ENCODE measurements around the gene IL36A. TPM values are rescaled to one million over a fixed set of nuclear protein-coding genes. Genes with fewer than 3 reads are reported as not detected.
A peak's percentile ranks its signal among the peaks of the same experiment; 100 is the strongest.

Gene IL36A
- total RNA-seq, 2 donors from 2014 or later: not detected

GRCh38 chr2:112995346-112995920, 9.8 kb upstream of the IL36A start:
- peak overlapping the region in 1 of 2 donors; percentile 62 for H3K27ac Mint-ChIP-seq
- peaks cover 17 to 36% of the 10 kb centered on the region in 2 donors for H3K9me3 Mint-ChIP-seq
- peaks cover 22 to 33% of the 10 kb centered on the region in 2 donors for H3K36me3 Mint-ChIP-seq
- DNase-seq (ENCODE audit: low spot score in 2 of 2) (no peak), ATAC-seq (peak; percentile 20 to 24)

GRCh38 chr2:112996635-112997034, 8.6 kb upstream of the IL36A start:
- ATAC-seq: peak; percentile 96 to 98
- H3K9me3 Mint-ChIP-seq: peaks cover 28 to 39% of the 10 kb centered on the region in 2 donors
- H3K36me3 Mint-ChIP-seq: peaks cover 34 to 45% of the 10 kb centered on the region in 2 donors
- no peak overlapping the region for H3K27ac Mint-ChIP-seq
- DNase-seq (ENCODE audit: low spot score in 2 of 2): peak; percentile 54 to 67

DNA sequence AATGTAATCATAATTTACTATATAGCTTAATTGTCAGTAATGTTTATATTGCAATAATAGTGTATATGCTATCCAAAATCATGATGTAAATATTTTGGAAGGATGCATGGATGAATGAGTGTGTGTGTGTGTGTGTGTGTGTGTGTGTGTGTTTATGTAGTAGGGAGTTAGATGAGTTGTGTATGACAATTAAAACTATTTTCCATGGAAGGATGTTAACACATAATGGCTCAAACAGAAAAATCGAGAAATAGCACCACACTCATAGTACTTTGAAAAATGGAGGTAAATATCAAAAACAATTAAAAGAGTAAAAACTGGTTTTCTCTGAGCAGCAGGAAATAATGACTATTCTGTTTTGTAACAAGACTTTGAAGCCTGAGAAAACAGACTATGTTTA, 8.1 kb upstream of the IL36A start:
- Mint-ChIP-seq H3K27ac (no peak overlapping the region), H3K9me3 (peaks cover 27 to 41% of the 10 kb centered on the region in 2 donors), H3K36me3 (peaks cover 31 to 43% of the 10 kb centered on the region in 2 donors)
- ATAC-seq: peak in 1 of 2 donors; percentile 4
- no peak for DNase-seq (ENCODE audit: low spot score in 2 of 2)

GRCh38 chr2:113000436-113000835, 4.8 kb upstream of the IL36A start:
- peaks cover 23 to 42% of the 10 kb centered on the region in 2 donors for H3K36me3 Mint-ChIP-seq
- H3K27ac Mint-ChIP-seq: no peak overlapping the region
- H3K9me3 Mint-ChIP-seq: peaks cover 20 to 29% of the 10 kb centered on the region in 2 donors
- DNase-seq (ENCODE audit: low spot score in 2 of 2): no peak
- no peak for ATAC-seq

- Mint-ChIP-seq H3K27ac (no peak overlapping the region), H3K36me3 (peaks cover 23 to 42% of the 10 kb centered on the region in 2 donors), H3K9me3 (peaks cover 20 to 33% of the 10 kb centered on the region in 2 donors)
- ATAC-seq (no peak), DNase-seq (ENCODE audit: low spot score in 2 of 2) (no peak)
These were observed 2.6 kb upstream of the IL36A start for GRCh38 chr2:113002677-113003076.

- no peak for ATAC-seq
- H3K27ac Mint-ChIP-seq: no peak overlapping the region
- DNase-seq (ENCODE audit: low spot score in 2 of 2): no peak
- H3K9me3 Mint-ChIP-seq: peaks cover 0 to 13% of the 10 kb centered on the region in 2 donors
- H3K36me3 Mint-ChIP-seq: peaks cover 5 to 6% of the 10 kb centered on the region in 2 donors
These were observed 2.0 kb downstream of the IL36A start for GRCh38 chr2:113007250-113007649.

DNA sequence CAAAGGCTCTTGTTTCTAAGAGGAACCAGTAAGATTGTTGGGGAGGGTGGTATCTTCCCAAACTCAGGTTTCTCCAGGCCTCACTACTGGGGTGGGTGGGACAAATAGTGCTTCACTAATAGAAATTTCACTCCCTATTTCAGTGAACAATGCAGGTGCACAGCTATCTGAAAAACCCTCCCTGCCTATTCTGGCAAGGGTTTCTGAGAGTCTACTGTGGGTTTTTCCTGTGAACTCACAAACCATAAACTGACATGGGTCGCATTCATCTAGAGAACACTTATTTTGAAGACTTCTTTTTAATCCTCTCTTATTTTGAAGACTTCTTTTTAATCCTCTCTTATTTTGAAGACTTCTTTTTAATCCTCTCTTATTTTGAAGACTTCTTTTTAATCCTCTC, 4.4 kb downstream of the IL36A start:
- Mint-ChIP-seq H3K36me3 (peaks cover 0 to 6% of the 10 kb centered on the region in 2 donors), H3K27ac (no peak overlapping the region), H3K9me3 (peaks cover 0 to 13% of the 10 kb centered on the region in 2 donors)
- no peak for ATAC-seq
- DNase-seq (ENCODE audit: low spot score in 2 of 2): no peak

- peaks cover 0 to 6% of the 10 kb centered on the region in 2 donors for H3K36me3 Mint-ChIP-seq
- no peak for ATAC-seq
- no peak for DNase-seq (ENCODE audit: low spot score in 2 of 2)
- peaks cover 0 to 13% of the 10 kb centered on the region in 2 donors for H3K9me3 Mint-ChIP-seq
- no peak overlapping the region for H3K27ac Mint-ChIP-seq
These were observed 4.8 kb downstream of the IL36A start for GRCh38 chr2:113010088-113010487.

- Mint-ChIP-seq H3K36me3 (peaks cover 0 to 6% of the 10 kb centered on the region in 2 donors), H3K9me3 (peaks cover 0 to 9% of the 10 kb centered on the region in 2 donors), H3K27ac (no peak overlapping the region)
- ATAC-seq (no peak), DNase-seq (ENCODE audit: low spot score in 2 of 2) (no peak)
These were observed 5.8 kb downstream of the IL36A start for GRCh38 chr2:113011108-113011507.

DNA sequence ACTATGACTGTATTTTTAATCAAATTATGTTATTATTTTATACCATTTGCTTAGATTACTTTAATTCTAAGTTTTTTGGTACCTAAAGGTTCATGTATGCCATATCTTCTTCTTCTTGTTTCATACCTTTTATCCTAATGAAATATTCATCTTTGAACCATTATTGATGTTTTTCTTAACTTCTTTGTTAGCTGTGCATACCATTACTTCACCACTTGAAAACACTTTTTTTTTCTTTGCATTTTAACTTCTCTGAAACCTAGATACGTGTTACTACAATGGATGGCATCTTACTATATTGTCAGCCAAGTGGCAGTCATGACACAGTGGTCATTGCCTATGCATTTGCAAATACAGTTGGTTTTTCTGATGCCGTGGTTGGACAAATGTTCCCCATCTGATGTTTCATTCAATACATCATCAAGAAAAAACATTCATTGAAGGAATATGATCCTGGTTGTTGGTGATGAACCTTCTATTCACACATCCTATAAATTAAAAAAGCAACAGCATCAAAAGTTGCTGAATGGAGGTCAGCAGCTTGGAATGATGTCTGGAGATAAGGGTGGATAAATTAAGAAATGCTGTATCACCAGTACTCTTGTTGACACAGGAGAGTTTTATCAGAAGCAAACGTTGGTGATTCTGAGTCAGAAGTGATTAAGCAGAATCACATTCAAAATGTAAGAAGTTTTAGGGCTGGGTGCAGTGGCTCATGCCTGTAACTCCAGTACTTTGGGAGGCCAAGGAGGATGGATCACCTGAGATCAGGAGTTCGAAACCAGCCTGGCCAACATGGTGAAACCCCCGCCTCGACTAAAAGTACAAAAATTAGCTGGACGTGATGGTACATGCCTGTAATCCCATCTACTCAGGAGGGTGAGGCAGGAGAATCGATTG, 7.4 kb downstream of the IL36A start:
- Mint-ChIP-seq H3K36me3 (peaks cover 0 to 6% of the 10 kb centered on the region in 2 donors), H3K27ac (no peak overlapping the region), H3K9me3 (peaks cover 0 to 16% of the 10 kb centered on the region in 2 donors)
- no peak for ATAC-seq
- DNase-seq (ENCODE audit: low spot score in 2 of 2): no peak

DNA sequence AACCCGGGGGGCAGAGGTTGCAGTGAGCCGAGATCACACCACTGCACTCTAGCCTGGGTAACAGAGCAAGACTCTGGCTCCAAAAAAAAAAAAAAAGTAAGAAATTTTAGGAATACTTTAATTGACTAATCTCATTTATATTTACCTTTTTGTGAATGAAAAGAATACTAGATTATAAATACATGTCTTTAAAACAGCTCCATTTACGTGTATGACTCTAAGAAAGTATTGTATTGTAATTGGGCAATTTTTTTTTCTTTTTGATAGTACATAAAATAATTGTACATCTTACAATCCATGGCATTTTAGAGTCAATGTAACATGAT, 8.0 kb downstream of the IL36A start:
- DNase-seq (ENCODE audit: low spot score in 2 of 2): no peak
- ATAC-seq: no peak
- Mint-ChIP-seq H3K9me3 (peaks cover 0 to 19% of the 10 kb centered on the region in 2 donors), H3K27ac (no peak overlapping the region), H3K36me3 (peaks cover 0 to 6% of the 10 kb centered on the region in 2 donors)

DNA sequence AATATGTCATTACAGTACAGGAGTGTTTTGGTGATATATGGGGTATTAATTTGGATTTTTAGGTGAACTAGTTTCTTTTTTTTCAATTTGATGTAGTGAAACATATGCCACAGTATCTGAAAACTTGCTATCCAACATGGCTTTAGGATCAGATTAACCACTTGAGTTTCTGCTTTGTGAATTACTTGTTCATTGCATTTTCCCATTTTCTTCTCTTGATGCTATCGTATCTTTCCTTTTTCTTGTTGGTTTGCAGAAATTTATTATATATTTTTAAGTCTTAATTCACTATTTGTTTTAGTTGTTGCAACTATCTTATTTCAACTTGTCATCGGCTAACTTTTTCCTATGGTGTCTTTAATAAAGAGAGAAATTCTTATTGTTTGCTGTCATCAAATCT, 8.8 kb downstream of the IL36A start:
- H3K36me3 Mint-ChIP-seq: peaks cover 0 to 6% of the 10 kb centered on the region in 2 donors
- no peak for ATAC-seq

GRCh38 chr2:113015042-113015441, 9.8 kb downstream of the IL36A start:
- no peak for DNase-seq (ENCODE audit: low spot score in 2 of 2)
- no peak overlapping the region for H3K27ac Mint-ChIP-seq
- peaks cover 0 to 10% of the 10 kb centered on the region in 2 donors for H3K36me3 Mint-ChIP-seq
- no peak for ATAC-seq
- H3K9me3 Mint-ChIP-seq: peaks cover 6 to 26% of the 10 kb centered on the region in 2 donors

More for the DNA sequence above, 8.8 kb downstream of the IL36A start:
- Mint-ChIP-seq H3K9me3 (peaks cover 0 to 26% of the 10 kb centered on the region in 2 donors), H3K27ac (no peak overlapping the region)
- no peak for DNase-seq (ENCODE audit: low spot score in 2 of 2)

DNA sequence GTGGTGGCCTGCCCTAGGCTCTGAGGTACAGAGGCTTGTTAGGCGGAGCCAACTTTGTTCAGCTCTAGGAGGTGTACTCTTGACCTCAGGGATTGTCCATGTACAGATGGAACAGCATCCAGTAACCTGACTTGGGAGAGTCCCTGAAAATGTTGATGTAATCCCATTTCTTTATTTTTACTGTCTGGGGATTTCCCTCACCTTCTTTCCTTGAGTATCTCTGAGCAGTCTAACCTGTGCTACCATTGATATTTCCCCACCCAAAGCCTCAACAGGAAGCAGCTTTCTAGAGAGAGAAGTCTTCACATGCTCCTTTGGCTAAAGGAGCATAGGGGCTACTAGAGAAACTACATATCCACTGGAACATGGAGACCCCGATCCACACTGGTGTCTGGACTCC, 10.4 kb downstream of the IL36A start:
- DNase-seq (ENCODE audit: low spot score in 2 of 2): no peak
- Mint-ChIP-seq H3K27ac (no peak overlapping the region), H3K36me3 (peaks cover 0 to 10% of the 10 kb centered on the region in 2 donors), H3K9me3 (peaks cover 6 to 25% of the 10 kb centered on the region in 2 donors)
- peak in 1 of 2 donors; percentile 67 for ATAC-seq

- Mint-ChIP-seq H3K36me3 (peaks cover 0 to 5% of the 10 kb centered on the region in 2 donors), H3K27ac (no peak overlapping the region), H3K9me3 (peaks cover 6 to 18% of the 10 kb centered on the region in 2 donors)
- no peak for ATAC-seq
- no peak for DNase-seq (ENCODE audit: low spot score in 2 of 2)
These were observed 13.2 kb downstream of the IL36A start for GRCh38 chr2:113018509-113018908.

DNA sequence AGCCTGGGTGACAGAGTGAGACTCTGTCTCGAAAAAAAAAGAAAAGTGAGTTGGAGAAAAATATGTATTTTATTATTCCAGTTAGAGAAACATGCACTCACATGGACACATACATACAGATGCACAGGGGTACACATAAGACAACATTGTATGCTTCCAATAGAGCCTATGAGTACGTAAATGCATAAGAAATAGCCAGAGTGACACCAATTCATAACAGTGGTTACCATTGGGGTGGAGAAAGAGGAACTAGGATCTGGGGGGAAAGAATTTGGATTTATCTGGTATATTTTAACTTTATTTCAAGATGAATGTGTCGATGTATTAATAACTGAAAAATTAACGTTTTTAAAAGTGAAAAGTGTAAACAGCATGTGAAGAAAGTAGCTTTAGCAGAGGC, 16.1 kb downstream of the IL36A start:
- peaks cover 6 to 18% of the 10 kb centered on the region in 2 donors for H3K9me3 Mint-ChIP-seq

DNA sequence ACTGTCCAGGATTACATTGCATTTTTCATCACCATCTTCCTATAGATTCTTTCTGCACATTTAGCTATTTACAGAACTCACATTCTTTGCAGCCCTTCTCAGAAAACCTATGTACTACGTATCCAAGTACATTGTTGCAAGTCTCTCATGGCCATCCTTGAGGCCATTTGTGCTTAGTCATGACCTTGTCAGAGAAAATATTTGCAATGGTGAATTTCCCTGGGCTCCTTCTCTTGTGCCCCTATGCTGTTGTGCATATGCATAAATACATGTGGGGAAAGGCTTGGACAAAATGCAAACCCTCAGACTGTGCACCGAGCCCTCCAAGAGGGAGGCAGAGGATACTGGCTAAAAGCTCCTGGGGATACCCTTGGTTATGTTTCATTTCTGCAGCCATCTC, 19.5 kb downstream of the IL36A start:
- Mint-ChIP-seq H3K36me3 (no peaks in the 10 kb centered on the region), H3K27ac (no peak overlapping the region), H3K9me3 (peaks cover 2 to 5% of the 10 kb centered on the region in 2 donors)
- no peak for DNase-seq (ENCODE audit: low spot score in 2 of 2)
- ATAC-seq: no peak

More for the DNA sequence above, 16.1 kb downstream of the IL36A start:
- H3K27ac Mint-ChIP-seq: no peak overlapping the region
- ATAC-seq: no peak
- peaks cover 0 to 5% of the 10 kb centered on the region in 2 donors for H3K36me3 Mint-ChIP-seq
- DNase-seq (ENCODE audit: low spot score in 2 of 2): no peak

All from activated naive CD4-positive, alpha-beta T cell treated with anti-CD3 and anti-CD28 coated beads, Interleukin-2, amount 50 U/mL, for 72 hours (primary cell).